Stimulated activated CD4-positive, alpha-beta T cell treated with anti-CD3 and anti-CD28 coated beads, Interleukin-4, amount 100 ng/mL, for 24 hours (primary cell): ENCODE measurements around the gene LRRC49.
"Not testable (repeated sequence)": the region's sequence is repeated elsewhere in the genome, so short reads cannot be mapped to it uniquely, and the experiment has no call there.

Source experiments
- DNase-seq: peaks from one replicate; pipeline ENCODE4 v3.0.0-alpha.2; 2020

LRRC49 gene

GRCh38 chr15:70931821-70932220 is 39.2 kb downstream of the LRRC49 start:
- DNase-seq = no peak

- no peak for DNase-seq
These were observed 39.8 kb downstream of the LRRC49 start for GRCh38 chr15:70932397-70932796.

GRCh38 chr15:70933411-70933810 is 40.8 kb downstream of the LRRC49 start:
- no peak for DNase-seq

- DNase-seq = no peak
These were observed 43.0 kb downstream of the LRRC49 start for GRCh38 chr15:70935631-70936030.

- no peak for DNase-seq
These were observed 43.7 kb downstream of the LRRC49 start for GRCh38 chr15:70936326-70936725.

- DNase-seq = not testable (repeated sequence)
These were observed 50.7 kb downstream of the LRRC49 start for GRCh38 chr15:70943285-70943684.

GRCh38 chr15:70947351-70948335 is 55.0 kb downstream of the LRRC49 start:
- DNase-seq = no peak

- no peak for DNase-seq
These were observed 58.3 kb downstream of the LRRC49 start for GRCh38 chr15:70950953-70951352.

GRCh38 chr15:70954171-70954570 is 61.5 kb downstream of the LRRC49 start:
- DNase-seq = no peak

- DNase-seq = no peak
These were observed 62.1 kb downstream of the LRRC49 start for GRCh38 chr15:70954733-70955132.

GRCh38 chr15:70955151-70955550 is 62.5 kb downstream of the LRRC49 start:
- DNase-seq = no peak

- DNase-seq = no peak
These were observed 63.8 kb downstream of the LRRC49 start for GRCh38 chr15:70956201-70956995.

GRCh38 chr15:70962084-70962483 is 69.5 kb downstream of the LRRC49 start:
- DNase-seq = no peak

- DNase-seq = no peak
These were observed 70.6 kb downstream of the LRRC49 start for GRCh38 chr15:70963199-70963598.

GRCh38 chr15:70964058-70964457 is 71.4 kb downstream of the LRRC49 start:
- DNase-seq = no peak

- no peak for DNase-seq
These were observed 72.1 kb downstream of the LRRC49 start for GRCh38 chr15:70964686-70965085.

- no peak for DNase-seq
These were observed 75.0 kb downstream of the LRRC49 start for GRCh38 chr15:70967646-70968045.

GRCh38 chr15:70974004-70974832 is 81.6 kb downstream of the LRRC49 start:
- no peak for DNase-seq

GRCh38 chr15:70976851-70977250 is 84.2 kb downstream of the LRRC49 start:
- no peak for DNase-seq

GRCh38 chr15:70995383-70995970 is 102.9 kb downstream of the LRRC49 start:
- no peak for DNase-seq

GRCh38 chr15:70998319-70998718 is 105.7 kb downstream of the LRRC49 start:
- no peak for DNase-seq

GRCh38 chr15:71002316-71002715 is 109.7 kb downstream of the LRRC49 start:
- no peak for DNase-seq
